HG03442 (cell line): ENCODE data around the gene B4GAT1.

Source experiments
- ATAC-seq: cut with Tn5 transposase; IDR thresholded peaks from one replicate; pipeline ENCODE4 v1.9.1; 2021; ENCODE audit warnings: mild to moderate bottlenecking, moderate library complexity; ENCODE audit not compliant: unreplicated experiment

B4GAT1 gene

GRCh38 chr11:66338276-66339161, 8.9 kb downstream of the B4GAT1 start:
- no peak for ATAC-seq

- no peak for ATAC-seq
These were observed 10.1 kb downstream of the B4GAT1 start for GRCh38 chr11:66337103-66337899.

GRCh38 chr11:66336234-66337102, 11.0 kb downstream of the B4GAT1 start, which contains the start of gene RIN1:
Gene RIN1 (minus strand): TSS chr11:66336434. CDS start chr11:66336402, 32 bp downstream.
- ATAC-seq: peak; percentile 76

- ATAC-seq: no peak
These were observed 11.7 kb downstream of the B4GAT1 start for GRCh38 chr11:66335531-66336233.

GRCh38 chr11:66334605-66335442, 12.6 kb downstream of the B4GAT1 start:
- ATAC-seq: no peak

- no peak for ATAC-seq
These were observed 13.4 kb downstream of the B4GAT1 start for GRCh38 chr11:66333896-66334604.

GRCh38 chr11:66333220-66333877, 14.1 kb downstream of the B4GAT1 start:
- ATAC-seq: no peak

- ATAC-seq: no peak
These were observed 14.8 kb downstream of the B4GAT1 start for GRCh38 chr11:66332371-66333219.

GRCh38 chr11:66331542-66332370, 15.7 kb downstream of the B4GAT1 start:
- ATAC-seq: no peak

- no peak for ATAC-seq
These were observed 16.5 kb downstream of the B4GAT1 start for GRCh38 chr11:66330931-66331330.

GRCh38 chr11:66329165-66329673, 18.2 kb downstream of the B4GAT1 start:
- no peak for ATAC-seq

GRCh38 chr11:66328302-66329144, 18.9 kb downstream of the B4GAT1 start:
- ATAC-seq: no peak

GRCh38 chr11:66328031-66328301, 19.5 kb downstream of the B4GAT1 start:
- no peak for ATAC-seq

GRCh38 chr11:66327171-66328030, 20.0 kb downstream of the B4GAT1 start:
- ATAC-seq: no peak
